Panc1 (cell line): ENCODE results near the gene TP63.

Experiments
- CTCF ChIP-seq: fragments of 450-650 bp; IDR thresholded peaks from 2 replicates; pipeline ENCODE4 v1.5.1; 2017; ENCODE audit warnings: mild to moderate bottlenecking
- POLR2AphosphoS5 ChIP-seq: IDR thresholded peaks from 2 replicates; pipeline ENCODE4 v1.6.1; 2012; ENCODE audit warnings: mild to moderate bottlenecking, low read depth, low read length, moderate library complexity
- SIN3A ChIP-seq: IDR thresholded peaks from 2 replicates; pipeline ENCODE4 v1.6.1; 2012; ENCODE audit warnings: low read depth, mild to moderate bottlenecking, low read length, moderate library complexity, borderline replicate concordance; ENCODE audit not compliant: insufficient read depth
- TCF7L2 ChIP-seq: IDR thresholded peaks from 2 replicates; pipeline ENCODE4 v1.6.1; 2011; ENCODE audit warnings: mild to moderate bottlenecking, low read depth, low read length, inconsistent platforms

GRCh38 chr3:189720736-189721417 lies 89.7 kb downstream of the TP63 start:
- TF ChIP-seq CTCF, result no peak
- no peak for TF ChIP-seq TCF7L2
- no peak for TF ChIP-seq POLR2AphosphoS5
- no peak for TF ChIP-seq SIN3A
